ENCODE results near the gene NPPC. TPM values are rescaled to one million over a fixed set of nuclear protein-coding genes. Genes with fewer than 3 reads are reported as not detected.
"Not testable (repeated sequence)": the region's sequence is repeated elsewhere in the genome, so short reads cannot be mapped to it uniquely, and the experiment has no call there.

The NPPC gene
- total RNA-seq, 2 experiments from 2014 or later = not detected

GRCh38 chr2:231910161-231910560 lies 16.0 kb downstream of the NPPC start:
- CTCF ChIA-PET = interaction anchor here (1.0 to 2.3 kb wide), 3 partner anchors 9 to 232 kb away, joined by 3 to 8 read pairs (median 3); no protein-coding TSS in a partner anchor
- H3K27ac Mint-ChIP-seq; H3K4me3 Mint-ChIP-seq; H3K36me3 Mint-ChIP-seq (ENCODE audit: low read depth); H3K27me3 Mint-ChIP-seq; H3K9me3 Mint-ChIP-seq; POLR2A ChIA-PET; DNase-seq: not testable (repeated sequence)
- H3K4me1 Mint-ChIP-seq = peaks cover 13% of the 10 kb centered on the region

GRCh38 chr2:231909631-231910030 lies 16.6 kb downstream of the NPPC start:
- Mint-ChIP-seq H3K9me3 (no peaks in the 10 kb centered on the region), H3K27me3 (no peaks in the 10 kb centered on the region), H3K36me3 (ENCODE audit: low read depth) (no peaks in the 10 kb centered on the region), H3K27ac (no peak overlapping the region), H3K4me3 (no peak overlapping the region), H3K4me1 (peaks cover 13% of the 10 kb centered on the region)
- no peak for DNase-seq
- POLR2A ChIA-PET = no interaction called here
- CTCF ChIA-PET = interaction anchor here (0.8 to 2.3 kb wide), 5 partner anchors 9 to 233 kb away, joined by 3 to 8 read pairs (median 3); no protein-coding TSS in a partner anchor

- Mint-ChIP-seq H3K4me3 (no peak overlapping the region), H3K36me3 (ENCODE audit: low read depth) (no peaks in the 10 kb centered on the region), H3K27ac (no peak overlapping the region), H3K9me3 (no peaks in the 10 kb centered on the region), H3K27me3 (no peaks in the 10 kb centered on the region), H3K4me1 (peaks cover 13% of the 10 kb centered on the region)
- DNase-seq = no peak
- CTCF ChIA-PET = interaction anchor here (0.8 to 3.4 kb wide), 5 partner anchors 8 to 417 kb away, joined by 3 to 11 read pairs (median 3); no protein-coding TSS in a partner anchor
- POLR2A ChIA-PET = no interaction called here
Observed at GRCh38 chr2:231908584-231908983, 17.6 kb downstream of the NPPC start.

- Mint-ChIP-seq H3K4me1 (peaks cover 13% of the 10 kb centered on the region), H3K27me3 (no peaks in the 10 kb centered on the region), H3K4me3 (no peak overlapping the region), H3K36me3 (ENCODE audit: low read depth) (no peaks in the 10 kb centered on the region), H3K9me3 (no peaks in the 10 kb centered on the region), H3K27ac (no peak overlapping the region)
- POLR2A ChIA-PET = no interaction called here
- CTCF ChIA-PET = interaction anchor here (0.9 to 3.4 kb wide), 7 partner anchors 10 to 531 kb away, joined by 3 to 12 read pairs (median 3); no protein-coding TSS in a partner anchor
- no peak for DNase-seq
Observed at GRCh38 chr2:231907765-231908164, 18.4 kb downstream of the NPPC start.

- H3K4me3 Mint-ChIP-seq = no peak overlapping the region
- H3K36me3 Mint-ChIP-seq (ENCODE audit: low read depth) = no peaks in the 10 kb centered on the region
- no peak for DNase-seq
- POLR2A ChIA-PET = no interaction called here
- H3K27ac Mint-ChIP-seq = no peak overlapping the region
- CTCF ChIA-PET = interaction anchor here (1.4 to 3.4 kb wide), 3 partner anchors 15 to 423 kb away, joined by 3 to 12 read pairs (median 11); no protein-coding TSS in a partner anchor
- H3K4me1 Mint-ChIP-seq = peaks cover 9% of the 10 kb centered on the region
- H3K27me3 Mint-ChIP-seq = peaks cover 2% of the 10 kb centered on the region
- H3K9me3 Mint-ChIP-seq = no peaks in the 10 kb centered on the region
Observed at GRCh38 chr2:231905026-231905425, 21.2 kb downstream of the NPPC start.

- peaks cover 2% of the 10 kb centered on the region for H3K27me3 Mint-ChIP-seq
- no peak overlapping the region for H3K27ac Mint-ChIP-seq
- no peaks in the 10 kb centered on the region for H3K36me3 Mint-ChIP-seq (ENCODE audit: low read depth)
- H3K4me1 Mint-ChIP-seq = peaks cover 3% of the 10 kb centered on the region
- POLR2A ChIA-PET = no interaction called here
- H3K4me3 Mint-ChIP-seq = no peak overlapping the region
- no peaks in the 10 kb centered on the region for H3K9me3 Mint-ChIP-seq
- DNase-seq = no peak
- CTCF ChIA-PET = no interaction called here
Observed at GRCh38 chr2:231904161-231904611, 22.0 kb downstream of the NPPC start.

- no peaks in the 10 kb centered on the region for H3K4me1 Mint-ChIP-seq
- DNase-seq = no peak
- H3K27ac Mint-ChIP-seq = no peak overlapping the region
- peaks cover 6% of the 10 kb centered on the region for H3K27me3 Mint-ChIP-seq
- no peaks in the 10 kb centered on the region for H3K36me3 Mint-ChIP-seq (ENCODE audit: low read depth)
- H3K9me3 Mint-ChIP-seq = no peaks in the 10 kb centered on the region
- ChIA-PET CTCF (interaction anchor here (1.1 to 1.6 kb wide), 3 partner anchors 324 to 488 kb away, joined by 3 to 4 read pairs (median 3); no protein-coding TSS in a partner anchor), POLR2A (no interaction called here)
- no peak overlapping the region for H3K4me3 Mint-ChIP-seq
Observed at GRCh38 chr2:231902598-231902997, 23.6 kb downstream of the NPPC start.

GRCh38 chr2:231900972-231901371 lies 25.2 kb downstream of the NPPC start:
- no peaks in the 10 kb centered on the region for H3K9me3 Mint-ChIP-seq
- peaks cover 6% of the 10 kb centered on the region for H3K27me3 Mint-ChIP-seq
- H3K4me1 Mint-ChIP-seq = no peaks in the 10 kb centered on the region
- H3K36me3 Mint-ChIP-seq (ENCODE audit: low read depth) = no peaks in the 10 kb centered on the region
- no peak for DNase-seq
- ChIA-PET CTCF (interaction anchor here (0.7 to 2.2 kb wide), 17 partner anchors 9 to 562 kb away, joined by 3 to 11 read pairs (median 4); no protein-coding TSS in a partner anchor), POLR2A (no interaction called here)
- H3K27ac Mint-ChIP-seq = no peak overlapping the region
- no peak overlapping the region for H3K4me3 Mint-ChIP-seq

GRCh38 chr2:231900486-231900942 lies 25.7 kb downstream of the NPPC start:
- Mint-ChIP-seq H3K4me3 (no peak overlapping the region), H3K4me1 (no peaks in the 10 kb centered on the region), H3K27me3 (peaks cover 6% of the 10 kb centered on the region), H3K9me3 (no peaks in the 10 kb centered on the region), H3K36me3 (ENCODE audit: low read depth) (no peaks in the 10 kb centered on the region), H3K27ac (no peak overlapping the region)
- ChIA-PET POLR2A (no interaction called here), CTCF (interaction anchor here (0.6 to 2.2 kb wide), 19 partner anchors 9 to 563 kb away, joined by 3 to 11 read pairs (median 4); no protein-coding TSS in a partner anchor)
- peak; percentile 61 for DNase-seq

GRCh38 chr2:231894566-231895380 lies 31.4 kb downstream of the NPPC start:
- Mint-ChIP-seq H3K4me3 (no peak overlapping the region), H3K36me3 (ENCODE audit: low read depth) (no peaks in the 10 kb centered on the region), H3K27ac (no peak overlapping the region), H3K27me3 (peaks cover 5% of the 10 kb centered on the region), H3K9me3 (no peaks in the 10 kb centered on the region), H3K4me1 (no peaks in the 10 kb centered on the region)
- ChIA-PET POLR2A (no interaction called here), CTCF (no interaction called here)
- DNase-seq = no peak

- CTCF ChIA-PET = no interaction called here
- Mint-ChIP-seq H3K4me1 (no peaks in the 10 kb centered on the region), H3K27ac (no peak overlapping the region), H3K36me3 (ENCODE audit: low read depth) (no peaks in the 10 kb centered on the region), H3K9me3 (no peaks in the 10 kb centered on the region), H3K27me3 (peaks cover 12% of the 10 kb centered on the region), H3K4me3 (no peak overlapping the region)
- DNase-seq = no peak
- POLR2A ChIA-PET = no interaction called here
Observed at GRCh38 chr2:231891514-231891905, 34.7 kb downstream of the NPPC start.

- DNase-seq = no peak
- ChIA-PET CTCF (no interaction called here), POLR2A (no interaction called here)
- Mint-ChIP-seq H3K9me3 (no peaks in the 10 kb centered on the region), H3K4me1 (no peaks in the 10 kb centered on the region), H3K27me3 (peaks cover 17% of the 10 kb centered on the region), H3K36me3 (ENCODE audit: low read depth) (no peaks in the 10 kb centered on the region), H3K27ac (no peak overlapping the region), H3K4me3 (no peak overlapping the region)
Observed at GRCh38 chr2:231890896-231891513, 35.2 kb downstream of the NPPC start.

GRCh38 chr2:231887756-231888155 lies 38.4 kb downstream of the NPPC start:
- Mint-ChIP-seq H3K27me3 (peaks cover 34% of the 10 kb centered on the region), H3K27ac (no peak overlapping the region), H3K4me3 (no peak overlapping the region), H3K4me1 (no peaks in the 10 kb centered on the region), H3K9me3 (no peaks in the 10 kb centered on the region), H3K36me3 (ENCODE audit: low read depth) (no peaks in the 10 kb centered on the region)
- ChIA-PET POLR2A (no interaction called here), CTCF (no interaction called here)
- DNase-seq = no peak

Measured in activated CD4-positive, alpha-beta memory T cell treated with anti-CD3 and anti-CD28 coated beads, Interleukin-2, amount 10 ng/mL, durations not matched to agents 7 days and 5 days (primary cell).